OCI-LY3 (cell line): ENCODE results near the gene SOS2.

Source experiments
- H2AFZ ChIP-seq: fragments of 200-600, 300-600 bp; shearing (Covaris generic); 2 replicates; pipeline ENCODE4 v1.6.0; 2014; ENCODE audit warnings: antibody characterized with exemption, low read depth, low read length
- H3K27ac ChIP-seq: fragments of 200-600, 300-600 bp; sonication (generic); 2 replicates; pipeline ENCODE4 v1.5.1; 2014; ENCODE audit warnings: mild to moderate bottlenecking, low read length, moderate library complexity, mixed read lengths
- H3K27me3 ChIP-seq: fragments of 200-600, 300-600 bp; sonication (generic); 2 replicates; pipeline ENCODE4 v1.6.1; 2014; ENCODE audit warnings: low read depth, low read length, mixed read lengths
- H3K36me3 ChIP-seq: fragments of 200-600, 300-600 bp; sonication (generic); replicated peaks from 2 replicates; pipeline ENCODE3; 2014; ENCODE audit warnings: low read depth, low read length, mixed read lengths
- H3K4me1 ChIP-seq: fragments of 300-600, 200-600 bp; sonication (generic); 2 replicates; pipeline ENCODE4 v1.6.1; 2014; ENCODE audit warnings: low read length, mixed read lengths
- H3K4me2 ChIP-seq: fragments of 200-600, 300-600 bp; sonication (generic); 2 replicates; pipeline ENCODE4 v1.6.1; 2014; ENCODE audit warnings: low read length, mixed read lengths
- H3K4me3 ChIP-seq: fragments of 300-600, 200-600 bp; sonication (generic); 2 replicates; pipeline ENCODE4 v1.5.1; 2014; ENCODE audit warnings: antibody characterized with exemption, mild to moderate bottlenecking, low read length, moderate library complexity
- H3K79me2 ChIP-seq: fragments of 300-600, 200-600 bp; shearing (Covaris generic); 2 replicates; pipeline ENCODE4 v1.6.1; 2014; ENCODE audit warnings: mild to moderate bottlenecking, low read length, mixed read lengths
- H3K9ac ChIP-seq: fragments of 300-600, 200-600 bp; shearing (Covaris generic); 2 replicates; pipeline ENCODE4 v1.6.0; 2014; ENCODE audit warnings: mild to moderate bottlenecking, low read length, moderate library complexity
- H3K9me3 ChIP-seq: fragments of 200-600, 300-600 bp; shearing (Covaris generic); 2 replicates; pipeline ENCODE4 v1.6.1; 2014; ENCODE audit warnings: low read length, mixed read lengths; ENCODE audit not compliant: insufficient read depth
- H4K20me1 ChIP-seq: fragments of 200-600, 300-600 bp; sonication (generic); 2 replicates; pipeline ENCODE4 v1.6.1; 2016; ENCODE audit warnings: low read length, mixed read lengths; ENCODE audit not compliant: insufficient read depth
- EZH2phosphoT487 ChIP-seq: fragments of 200-600 bp; shearing (Covaris generic); IDR thresholded peaks from 2 replicates; pipeline ENCODE4 v1.6.1; 2018; ENCODE audit warnings: antibody characterized with exemption, mixed run types, low read depth
- TF ChIP-seq, protein P1 (sequence below): fragments of 200-600, 300-600 bp; sonication (generic); IDR thresholded peaks from 2 replicates; pipeline ENCODE4 v1.5.1; 2014; ENCODE audit warnings: antibody characterized with exemption, low read length, low read depth

SOS2 gene

GRCh38 chr14:50222055-50222613 is 9.2 kb downstream of the SOS2 start:
- Histone ChIP-seq H3K27me3 (no peaks in the 10 kb centered on the region), H3K79me2 (peaks cover 5% of the 10 kb centered on the region), H2AFZ (no peak overlapping the region), H4K20me1 (peaks cover 14% of the 10 kb centered on the region; the same call in 1 of the 2 replicates), H3K27ac (no peak overlapping the region), H3K4me2 (no peak overlapping the region), H3K9ac (no peak overlapping the region), H3K4me1 (no peaks in the 10 kb centered on the region), H3K4me3 (no peak overlapping the region), H3K36me3 (no peaks in the 10 kb centered on the region), H3K9me3 (no peaks in the 10 kb centered on the region)
- no peak for TF ChIP-seq EZH2phosphoT487
- TF ChIP-seq, protein P1, sequence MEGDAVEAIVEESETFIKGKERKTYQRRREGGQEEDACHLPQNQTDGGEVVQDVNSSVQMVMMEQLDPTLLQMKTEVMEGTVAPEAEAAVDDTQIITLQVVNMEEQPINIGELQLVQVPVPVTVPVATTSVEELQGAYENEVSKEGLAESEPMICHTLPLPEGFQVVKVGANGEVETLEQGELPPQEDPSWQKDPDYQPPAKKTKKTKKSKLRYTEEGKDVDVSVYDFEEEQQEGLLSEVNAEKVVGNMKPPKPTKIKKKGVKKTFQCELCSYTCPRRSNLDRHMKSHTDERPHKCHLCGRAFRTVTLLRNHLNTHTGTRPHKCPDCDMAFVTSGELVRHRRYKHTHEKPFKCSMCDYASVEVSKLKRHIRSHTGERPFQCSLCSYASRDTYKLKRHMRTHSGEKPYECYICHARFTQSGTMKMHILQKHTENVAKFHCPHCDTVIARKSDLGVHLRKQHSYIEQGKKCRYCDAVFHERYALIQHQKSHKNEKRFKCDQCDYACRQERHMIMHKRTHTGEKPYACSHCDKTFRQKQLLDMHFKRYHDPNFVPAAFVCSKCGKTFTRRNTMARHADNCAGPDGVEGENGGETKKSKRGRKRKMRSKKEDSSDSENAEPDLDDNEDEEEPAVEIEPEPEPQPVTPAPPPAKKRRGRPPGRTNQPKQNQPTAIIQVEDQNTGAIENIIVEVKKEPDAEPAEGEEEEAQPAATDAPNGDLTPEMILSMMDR: no peak

GRCh38 chr14:50218501-50218900 is 12.9 kb downstream of the SOS2 start:
- Histone ChIP-seq H3K4me3 (no peak overlapping the region), H3K9me3 (no peaks in the 10 kb centered on the region), H3K4me1 (no peaks in the 10 kb centered on the region), H3K36me3 (no peaks in the 10 kb centered on the region), H3K4me2 (no peak overlapping the region), H3K9ac (no peak overlapping the region), H3K79me2 (no peaks in the 10 kb centered on the region), H2AFZ (no peak overlapping the region), H4K20me1 (0 out of 2 replicates have a peak, but pooled peaks cover 6% of the 10 kb centered on the region), H3K27me3 (no peaks in the 10 kb centered on the region), H3K27ac (no peak overlapping the region)
- TF ChIP-seq, protein P1: no peak
- no peak for TF ChIP-seq EZH2phosphoT487

DNA sequence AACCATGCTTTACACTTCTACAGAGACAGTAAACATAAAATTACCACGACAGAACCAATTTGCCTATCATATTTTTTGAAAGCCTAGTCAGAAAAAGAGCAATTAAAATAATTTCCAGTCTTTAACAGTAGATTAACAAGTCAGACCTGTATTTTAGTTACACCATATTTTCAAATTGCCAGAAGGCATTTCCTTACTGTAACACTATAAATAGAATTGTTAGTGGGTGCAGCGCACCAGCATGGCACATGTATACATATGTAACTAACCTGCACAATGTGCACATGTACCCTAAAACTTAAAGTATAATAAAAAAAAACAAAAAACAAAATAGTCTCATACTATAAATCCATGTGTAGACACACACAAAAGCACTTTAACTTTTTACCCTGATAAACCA is 16.0 kb downstream of the SOS2 start:
- Histone ChIP-seq H3K79me2 (no peaks in the 10 kb centered on the region), H3K36me3 (no peaks in the 10 kb centered on the region), H3K27ac (no peak overlapping the region), H3K4me2 (no peak overlapping the region), H3K27me3 (no peaks in the 10 kb centered on the region), H2AFZ (no peak overlapping the region), H3K4me3 (no peak overlapping the region), H4K20me1 (no peaks in the 10 kb centered on the region), H3K9ac (no peak overlapping the region), H3K9me3 (no peaks in the 10 kb centered on the region), H3K4me1 (no peaks in the 10 kb centered on the region)
- TF ChIP-seq, protein P1: no peak
- TF ChIP-seq EZH2phosphoT487: no peak

DNA sequence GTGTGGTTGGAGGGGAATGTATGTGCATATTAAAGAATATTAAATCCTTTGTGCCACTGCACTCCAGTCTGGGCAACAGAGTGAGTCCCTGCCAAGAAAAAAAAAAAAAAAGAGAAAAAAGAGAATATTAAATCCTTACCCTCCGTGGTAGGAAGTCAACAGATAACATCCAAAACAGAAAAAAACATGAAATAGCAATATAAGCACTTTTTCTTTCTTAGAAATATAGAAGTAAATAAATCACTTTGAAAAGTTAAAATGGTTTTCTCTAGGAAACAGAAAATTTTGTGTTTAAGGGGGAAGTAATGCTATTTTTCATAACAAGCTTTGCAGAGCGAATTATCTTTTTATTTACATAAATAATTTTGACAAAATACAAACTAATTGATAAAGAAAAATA is 17.6 kb downstream of the SOS2 start:
- Histone ChIP-seq H3K4me1 (no peaks in the 10 kb centered on the region), H4K20me1 (no peaks in the 10 kb centered on the region), H2AFZ (no peak overlapping the region), H3K9ac (no peak overlapping the region), H3K36me3 (no peaks in the 10 kb centered on the region), H3K4me2 (no peak overlapping the region), H3K79me2 (no peaks in the 10 kb centered on the region), H3K27ac (no peak overlapping the region), H3K27me3 (no peaks in the 10 kb centered on the region), H3K9me3 (no peaks in the 10 kb centered on the region), H3K4me3 (no peak overlapping the region)
- no peak for TF ChIP-seq EZH2phosphoT487
- TF ChIP-seq, protein P1: no peak
